Neutrophil (primary cell): ENCODE data around the gene EGLN3.

ENCODE experiments used
- H3K27ac ChIP-seq: fragments of 200-600 bp; sonication (generic); 2 replicates; pipeline ENCODE4 v1.5.1; 2016; ENCODE audit warnings: mild to moderate bottlenecking, moderate library complexity
- H3K27me3 ChIP-seq: fragments of 200-600 bp; sonication (generic); 2 replicates; pipeline ENCODE4 v1.6.0; 2016; ENCODE audit warnings: mild to moderate bottlenecking
- H3K36me3 ChIP-seq: fragments of 200-600 bp; sonication (generic); 2 replicates; pipeline ENCODE4 v1.5.1; 2017
- H3K4me1 ChIP-seq, 2 experiments: fragments of 200-600 bp in 1 of 2; sonication (generic) in 1 of 2; 1 replicate in 1 of 2; 2 replicates in 1 of 2; pipeline versions ENCODE4 v1.5.1 to v1.6.1; 2013 to 2016; ENCODE audit warnings: low read depth in 1 of 2, low read length in 1 of 2, mild to moderate bottlenecking in 1 of 2, moderate library complexity in 1 of 2; ENCODE audit not compliant: control insufficient read depth in 1 of 2, insufficient read depth in 1 of 2
- H3K4me3 ChIP-seq, 2 experiments: fragments of 200-600 bp in 1 of 2; sonication (generic) in 1 of 2; 1 replicate in 1 of 2; 2 replicates in 1 of 2; pipeline ENCODE4 v1.5.1; 2013 to 2016; ENCODE audit warnings: low read depth in 1 of 2, low read length in 1 of 2, mild to moderate bottlenecking in 1 of 2, moderate library complexity in 1 of 2
- H3K9me3 ChIP-seq: fragments of 200-600 bp; sonication (generic); 2 replicates; pipeline ENCODE4 v1.5.1; 2016
- CTCF ChIP-seq: fragments of 200-600 bp; sonication (generic); IDR thresholded peaks from 2 replicates; pipeline ENCODE4 v1.5.1; 2016; ENCODE audit warnings: antibody characterized with exemption

The EGLN3 gene

GRCh38 chr14:33876274-33876673 is 74.6 kb downstream of the EGLN3 start:
- no peak for TF ChIP-seq CTCF
- no peaks in the 10 kb centered on the region for H3K27me3 ChIP-seq

More at GRCh38 chr14:33876274-33876673, 74.6 kb downstream of the EGLN3 start:
- no peaks in the 10 kb centered on the region for H3K4me1 ChIP-seq
- no peaks in the 10 kb centered on the region for H3K9me3 ChIP-seq
- H3K36me3 ChIP-seq = no peaks in the 10 kb centered on the region
- H3K4me3 ChIP-seq = no peak overlapping the region
- H3K27ac ChIP-seq = no peak overlapping the region
